GM18867 (cell line): ENCODE data around the gene GNA15.
"Not testable (repeated sequence)": the region's sequence is repeated elsewhere in the genome, so short reads cannot be mapped to it uniquely, and the experiment has no call there.

Experiments
- ATAC-seq: cut with Tn5 transposase; IDR thresholded peaks from one replicate; pipeline ENCODE4 v1.9.1; 2021; ENCODE audit warnings: mild to moderate bottlenecking, moderate library complexity; ENCODE audit not compliant: unreplicated experiment

The GNA15 gene, protein sequence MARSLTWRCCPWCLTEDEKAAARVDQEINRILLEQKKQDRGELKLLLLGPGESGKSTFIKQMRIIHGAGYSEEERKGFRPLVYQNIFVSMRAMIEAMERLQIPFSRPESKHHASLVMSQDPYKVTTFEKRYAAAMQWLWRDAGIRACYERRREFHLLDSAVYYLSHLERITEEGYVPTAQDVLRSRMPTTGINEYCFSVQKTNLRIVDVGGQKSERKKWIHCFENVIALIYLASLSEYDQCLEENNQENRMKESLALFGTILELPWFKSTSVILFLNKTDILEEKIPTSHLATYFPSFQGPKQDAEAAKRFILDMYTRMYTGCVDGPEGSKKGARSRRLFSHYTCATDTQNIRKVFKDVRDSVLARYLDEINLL

DNA sequence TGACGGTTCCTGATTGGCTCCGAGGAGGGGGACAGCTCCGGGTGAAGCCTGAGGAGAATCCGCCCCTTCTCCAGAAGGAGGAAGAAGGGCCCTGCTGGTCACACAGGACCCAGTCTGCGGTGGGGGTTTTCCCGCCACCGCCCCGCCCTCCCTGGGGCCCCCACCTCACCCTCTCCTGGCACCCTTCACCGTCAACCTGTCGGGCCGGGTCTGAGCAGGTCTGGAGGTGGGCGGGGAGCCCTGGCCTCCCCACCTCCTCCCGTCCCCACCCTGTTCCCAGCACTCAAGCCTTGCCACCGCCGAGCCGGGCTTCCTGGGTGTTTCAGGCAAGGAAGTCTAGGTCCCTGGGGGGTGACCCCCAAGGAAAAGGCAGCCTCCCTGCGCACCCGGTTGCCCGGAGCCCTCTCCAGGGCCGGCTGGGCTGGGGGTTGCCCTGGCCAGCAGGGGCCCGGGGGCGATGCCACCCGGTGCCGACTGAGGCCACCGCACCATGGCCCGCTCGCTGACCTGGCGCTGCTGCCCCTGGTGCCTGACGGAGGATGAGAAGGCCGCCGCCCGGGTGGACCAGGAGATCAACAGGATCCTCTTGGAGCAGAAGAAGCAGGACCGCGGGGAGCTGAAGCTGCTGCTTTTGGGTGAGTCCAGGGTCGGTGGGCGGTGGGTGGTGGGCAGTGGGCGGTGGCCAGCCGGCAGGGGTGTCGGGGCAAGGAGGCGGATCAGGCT lies at the start of gene GNA15:
Gene GNA15 (plus strand): TSS at position 73 of the 723 bp plus-strand sequence. CDS start 418 bp downstream, at position 491.
- no peak for ATAC-seq

GRCh38 chr19:3087769-3088168 lies 48.1 kb upstream of the GNA15 start:
- no peak for ATAC-seq

- ATAC-seq, result not testable (repeated sequence)
Measured at GRCh38 chr19:3089299-3089855, 46.5 kb upstream of the GNA15 start.

DNA sequence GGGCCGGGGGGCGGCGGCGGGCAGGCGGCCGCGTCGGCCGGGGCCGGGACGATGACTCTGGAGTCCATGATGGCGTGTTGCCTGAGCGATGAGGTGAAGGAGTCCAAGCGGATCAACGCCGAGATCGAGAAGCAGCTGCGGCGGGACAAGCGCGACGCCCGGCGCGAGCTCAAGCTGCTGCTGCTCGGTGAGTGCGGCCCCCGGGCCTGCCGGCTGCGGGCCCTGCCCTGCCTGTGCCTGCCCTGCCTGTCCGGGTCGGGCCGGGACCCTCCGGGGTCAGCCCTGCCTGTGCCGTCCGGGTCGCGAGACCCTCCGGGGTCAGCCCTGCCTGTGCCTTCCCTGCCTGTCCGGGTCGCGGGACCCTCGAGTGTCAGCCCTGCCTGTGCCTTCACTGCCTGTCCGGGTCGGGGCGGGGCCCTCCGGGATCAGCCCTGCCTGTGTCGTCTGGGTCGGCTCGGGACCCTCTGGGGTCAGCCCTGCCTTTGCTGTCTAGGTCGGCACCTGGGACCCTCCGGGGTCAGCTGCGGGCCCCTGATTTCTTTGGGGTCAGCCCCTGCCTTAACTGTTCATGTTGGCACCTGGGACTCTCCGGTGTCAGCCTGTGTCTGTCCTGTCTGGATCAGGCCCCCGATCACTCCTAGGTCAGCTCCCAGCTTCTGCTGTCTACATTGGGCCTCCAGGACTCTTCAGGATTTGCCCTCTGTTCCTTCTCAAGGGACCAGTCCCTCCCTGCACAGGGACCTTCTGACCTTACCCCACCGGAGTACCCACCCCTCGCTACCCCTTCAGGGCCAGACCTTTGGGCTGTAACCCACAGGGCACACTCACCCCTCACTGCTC lies 41.0 kb upstream of the GNA15 start:
- no peak for ATAC-seq

GRCh38 chr19:3095441-3096191 lies 40.2 kb upstream of the GNA15 start:
- no peak for ATAC-seq

GRCh38 chr19:3096267-3096901 lies 39.4 kb upstream of the GNA15 start:
- no peak for ATAC-seq

- no peak for ATAC-seq
Measured at GRCh38 chr19:3096902-3097326, 38.9 kb upstream of the GNA15 start.

GRCh38 chr19:3097442-3097871 lies 38.4 kb upstream of the GNA15 start:
- no peak for ATAC-seq

GRCh38 chr19:3098141-3098514 lies 37.7 kb upstream of the GNA15 start:
- no peak for ATAC-seq

GRCh38 chr19:3098515-3099346 lies 37.1 kb upstream of the GNA15 start:
- no peak for ATAC-seq

- no peak for ATAC-seq
Measured at GRCh38 chr19:3099347-3100145, 36.3 kb upstream of the GNA15 start.

GRCh38 chr19:3100331-3100730 lies 35.5 kb upstream of the GNA15 start:
- ATAC-seq, result no peak

- no peak for ATAC-seq
Measured at GRCh38 chr19:3100747-3101730, 34.8 kb upstream of the GNA15 start.

GRCh38 chr19:3102239-3103140 lies 33.3 kb upstream of the GNA15 start:
- no peak for ATAC-seq

GRCh38 chr19:3104708-3104983 lies 31.2 kb upstream of the GNA15 start:
- ATAC-seq, result no peak
